RWPE1 (cell line): ENCODE results near the gene WSB1.

Experiments
- CTCF ChIA-PET: fragments of 350-600 bp; sonication (Branson Sonifier 250); formaldehyde crosslinking; extraction: SDS; loops from one replicate; lab custom pipeline; 2021; lab: Yijun Ruan, JAX
- POLR2A ChIA-PET: fragments of 400-600 bp; formaldehyde crosslinking; extraction: SDS; loops from one replicate; lab custom pipeline; 2020; ENCODE audit warnings: antibody characterized with exemption; ENCODE audit not compliant: low non-redundant PET; lab: Yijun Ruan, JAX
- DNase-seq: peaks from one replicate; pipeline ENCODE4 v3.0.0; 2012; ENCODE audit warnings: low spot score
- H3K27ac ChIP-seq: fragments of 450-650 bp; 2 replicates; pipeline ENCODE4 v1.5.1; 2017
- TF ChIP-seq, protein P1 (sequence below): fragments of 450-650 bp; conservative IDR thresholded peaks from 2 replicates; pipeline ENCODE4 v1.5.1; 2017; ENCODE audit warnings: low read depth, mild to moderate bottlenecking

WSB1 gene

GRCh38 chr17:27356091-27356705, 62.3 kb downstream of the WSB1 start:
- CTCF ChIA-PET, result interaction anchor here (0.6 to 0.7 kb wide), 2 partner anchors 23 to 75 kb away, joined by 3 to 4 read pairs; no protein-coding TSS in a partner anchor

DNA sequence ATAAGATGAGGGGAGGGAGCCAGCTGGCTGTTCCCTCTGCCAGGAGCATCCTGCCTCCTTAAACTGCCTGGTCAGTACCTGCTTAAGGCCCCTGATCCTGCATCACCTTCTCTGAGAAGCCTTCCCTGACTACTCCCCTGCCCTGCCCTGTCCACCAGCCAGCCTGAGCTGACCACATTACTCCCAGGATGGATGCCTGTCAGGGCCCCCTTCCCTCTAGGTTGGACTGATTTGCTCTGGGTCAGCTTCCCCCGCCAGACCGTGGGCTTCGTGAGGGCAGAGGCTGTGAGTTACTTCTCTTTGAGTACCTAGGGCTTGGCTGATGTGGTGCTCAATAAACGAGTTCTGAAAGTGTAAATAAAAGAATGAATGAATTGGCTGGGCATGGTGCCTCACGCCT, 63.3 kb downstream of the WSB1 start:
- TF ChIP-seq, protein P1, sequence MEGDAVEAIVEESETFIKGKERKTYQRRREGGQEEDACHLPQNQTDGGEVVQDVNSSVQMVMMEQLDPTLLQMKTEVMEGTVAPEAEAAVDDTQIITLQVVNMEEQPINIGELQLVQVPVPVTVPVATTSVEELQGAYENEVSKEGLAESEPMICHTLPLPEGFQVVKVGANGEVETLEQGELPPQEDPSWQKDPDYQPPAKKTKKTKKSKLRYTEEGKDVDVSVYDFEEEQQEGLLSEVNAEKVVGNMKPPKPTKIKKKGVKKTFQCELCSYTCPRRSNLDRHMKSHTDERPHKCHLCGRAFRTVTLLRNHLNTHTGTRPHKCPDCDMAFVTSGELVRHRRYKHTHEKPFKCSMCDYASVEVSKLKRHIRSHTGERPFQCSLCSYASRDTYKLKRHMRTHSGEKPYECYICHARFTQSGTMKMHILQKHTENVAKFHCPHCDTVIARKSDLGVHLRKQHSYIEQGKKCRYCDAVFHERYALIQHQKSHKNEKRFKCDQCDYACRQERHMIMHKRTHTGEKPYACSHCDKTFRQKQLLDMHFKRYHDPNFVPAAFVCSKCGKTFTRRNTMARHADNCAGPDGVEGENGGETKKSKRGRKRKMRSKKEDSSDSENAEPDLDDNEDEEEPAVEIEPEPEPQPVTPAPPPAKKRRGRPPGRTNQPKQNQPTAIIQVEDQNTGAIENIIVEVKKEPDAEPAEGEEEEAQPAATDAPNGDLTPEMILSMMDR, result no peak
- ChIA-PET CTCF (interaction anchor here (0.7 to 0.9 kb wide), 3 partner anchors 22 to 242 kb away, joined by 3 to 4 read pairs (median 4); no protein-coding TSS in a partner anchor), POLR2A (no interaction called here)
- DNase-seq, result no peak
- H3K27ac ChIP-seq, result no peak overlapping the region

More at GRCh38 chr17:27356091-27356705, 62.3 kb downstream of the WSB1 start:
- DNase-seq, result no peak
- POLR2A ChIA-PET, result no interaction called here
- TF ChIP-seq, protein P1, result no peak
- no peak overlapping the region for H3K27ac ChIP-seq

- no peak overlapping the region for H3K27ac ChIP-seq
- ChIA-PET CTCF (no interaction called here), POLR2A (no interaction called here)
- TF ChIP-seq, protein P1, result no peak
- DNase-seq, result no peak
Measured at GRCh38 chr17:27360507-27360906, 66.6 kb downstream of the WSB1 start.

DNA sequence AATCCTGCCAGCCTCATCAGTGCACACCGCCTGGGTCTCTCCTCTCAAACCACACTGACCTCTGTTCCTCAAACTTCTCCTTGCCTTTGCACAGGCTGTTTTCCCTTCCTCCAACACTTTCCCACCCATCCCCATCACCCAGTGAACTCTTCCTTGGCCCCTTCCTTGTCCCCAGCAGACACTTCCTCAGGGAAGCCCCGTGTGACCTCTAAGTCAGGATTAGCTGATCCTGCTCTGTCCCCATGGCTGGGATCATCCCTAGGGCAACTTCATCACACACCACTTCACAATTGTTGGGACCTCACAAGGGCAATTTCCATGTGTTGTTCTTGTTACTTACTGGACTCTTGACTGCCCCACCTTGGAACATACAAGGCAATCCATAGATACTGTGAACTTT, 67.8 kb downstream of the WSB1 start:
- ChIA-PET POLR2A (no interaction called here), CTCF (interaction anchor here (0.6 to 1.1 kb wide), 2 partner anchors 8 to 239 kb away, joined by 3 read pairs; no protein-coding TSS in a partner anchor)
- TF ChIP-seq, protein P1, result no peak
- DNase-seq, result no peak
- H3K27ac ChIP-seq, result no peak overlapping the region

GRCh38 chr17:27362503-27362902, 68.6 kb downstream of the WSB1 start:
- POLR2A ChIA-PET, result no interaction called here
- CTCF ChIA-PET, result interaction anchor here (0.6 to 1.1 kb wide), 2 partner anchors 9 to 238 kb away, joined by 3 read pairs; no protein-coding TSS in a partner anchor
- no peak overlapping the region for H3K27ac ChIP-seq
- no peak for DNase-seq
- TF ChIP-seq, protein P1, result no peak

DNA sequence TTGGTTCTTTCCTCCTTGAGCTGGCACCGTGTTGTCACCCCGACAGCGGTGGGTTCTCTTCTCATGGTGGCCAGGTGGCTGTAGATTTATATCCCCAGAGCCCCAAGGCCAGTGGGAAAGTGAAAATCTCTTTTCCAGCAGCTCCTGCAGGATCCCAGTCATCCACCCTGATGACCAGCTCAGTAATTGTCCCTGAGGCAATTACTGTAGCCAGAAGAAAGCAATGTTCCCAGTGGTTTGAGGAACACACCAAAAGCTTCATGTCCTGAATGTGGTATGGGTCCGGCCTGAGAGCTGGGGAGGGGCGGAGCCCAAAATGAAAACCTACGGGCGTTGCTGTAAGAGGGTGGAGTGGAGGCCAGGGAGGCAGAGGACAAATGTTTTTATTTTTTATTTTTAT, 69.0 kb downstream of the WSB1 start:
- TF ChIP-seq, protein P1, result no peak

More for the DNA sequence above, 69.0 kb downstream of the WSB1 start:
- no peak for DNase-seq
- CTCF ChIA-PET, result interaction anchor here (0.5 kb wide), 1 partner anchor 53 kb away, joined by 3 read pairs; no protein-coding TSS in a partner anchor
- no peak overlapping the region for H3K27ac ChIP-seq
- POLR2A ChIA-PET, result no interaction called here
